ENCODE results near the gene GAREM2. TPM values are rescaled to one million over a fixed set of nuclear protein-coding genes. Genes with fewer than 3 reads are reported as not detected.
A peak's percentile ranks its signal among the peaks of the same experiment; 100 is the strongest.

The GAREM2 gene
- total and polyA plus RNA-seq, 9 of the 15 experiments (the other 6 are each of a cell fraction or from before 2014, with no cell fraction given) = 1.7 to 12.4 (median 2.5) TPM

DNA sequence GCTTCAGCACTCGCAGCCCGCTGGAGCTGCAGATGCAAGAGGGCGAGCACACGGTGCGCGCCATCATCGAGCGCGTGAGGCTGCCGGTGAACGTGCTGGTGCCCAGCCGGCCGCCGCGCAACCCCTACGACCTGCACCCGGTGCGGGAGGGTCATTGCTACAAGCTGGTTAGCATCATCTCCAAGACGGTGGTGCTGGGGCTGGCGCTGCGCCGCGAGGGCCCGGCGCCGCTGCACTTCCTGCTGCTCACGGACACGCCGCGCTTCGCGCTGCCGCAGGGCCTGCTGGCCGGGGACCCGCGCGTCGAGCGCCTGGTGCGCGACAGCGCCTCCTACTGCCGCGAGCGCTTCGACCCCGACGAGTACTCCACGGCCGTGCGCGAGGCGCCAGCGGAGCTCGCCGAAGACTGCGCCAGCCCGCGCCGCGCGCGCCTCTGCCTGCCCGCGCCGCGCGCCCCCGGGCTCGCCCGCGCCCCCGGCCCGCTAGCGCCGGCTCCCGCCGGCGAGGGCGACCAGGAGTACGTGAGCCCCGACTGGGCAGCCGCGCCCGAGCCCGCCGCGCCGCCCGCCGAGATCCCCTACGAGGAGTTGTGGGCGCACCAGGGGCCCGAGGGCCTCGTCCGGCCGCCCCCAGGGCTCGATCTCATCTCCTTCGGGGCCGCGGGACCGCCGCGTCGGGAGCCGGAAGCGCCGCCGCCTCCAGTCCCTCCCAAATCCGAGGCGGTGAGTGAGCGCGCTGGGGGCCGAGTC, 11.8 kb downstream of the GAREM2 start (continued):
- TF ChIP-seq ZNF347 (CRISPR knock-in tag; IDR thresholded peaks at IDR 0.05; ENCODE audit: low read depth) = no peak
- TF ChIP-seq, protein P1, sequence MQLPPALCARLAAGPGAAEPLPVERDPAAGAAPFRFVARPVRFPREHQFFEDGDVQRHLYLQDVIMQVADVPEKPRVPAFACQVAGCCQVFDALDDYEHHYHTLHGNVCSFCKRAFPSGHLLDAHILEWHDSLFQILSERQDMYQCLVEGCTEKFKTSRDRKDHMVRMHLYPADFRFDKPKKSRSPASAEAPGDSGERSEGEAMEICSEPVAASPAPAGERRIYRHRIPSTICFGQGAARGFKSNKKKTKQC (CRISPR knock-in tag; IDR thresholded peaks at IDR 0.05) = peak; percentile 91; the same call in 1 of the 2 replicates
- TF ChIP-seq, protein P2, sequence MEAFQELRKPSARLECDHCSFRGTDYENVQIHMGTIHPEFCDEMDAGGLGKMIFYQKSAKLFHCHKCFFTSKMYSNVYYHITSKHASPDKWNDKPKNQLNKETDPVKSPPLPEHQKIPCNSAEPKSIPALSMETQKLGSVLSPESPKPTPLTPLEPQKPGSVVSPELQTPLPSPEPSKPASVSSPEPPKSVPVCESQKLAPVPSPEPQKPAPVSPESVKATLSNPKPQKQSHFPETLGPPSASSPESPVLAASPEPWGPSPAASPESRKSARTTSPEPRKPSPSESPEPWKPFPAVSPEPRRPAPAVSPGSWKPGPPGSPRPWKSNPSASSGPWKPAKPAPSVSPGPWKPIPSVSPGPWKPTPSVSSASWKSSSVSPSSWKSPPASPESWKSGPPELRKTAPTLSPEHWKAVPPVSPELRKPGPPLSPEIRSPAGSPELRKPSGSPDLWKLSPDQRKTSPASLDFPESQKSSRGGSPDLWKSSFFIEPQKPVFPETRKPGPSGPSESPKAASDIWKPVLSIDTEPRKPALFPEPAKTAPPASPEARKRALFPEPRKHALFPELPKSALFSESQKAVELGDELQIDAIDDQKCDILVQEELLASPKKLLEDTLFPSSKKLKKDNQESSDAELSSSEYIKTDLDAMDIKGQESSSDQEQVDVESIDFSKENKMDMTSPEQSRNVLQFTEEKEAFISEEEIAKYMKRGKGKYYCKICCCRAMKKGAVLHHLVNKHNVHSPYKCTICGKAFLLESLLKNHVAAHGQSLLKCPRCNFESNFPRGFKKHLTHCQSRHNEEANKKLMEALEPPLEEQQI (IDR thresholded peaks at IDR 0.05) = no peak
- no peak for TF ChIP-seq DNMT1 (IDR thresholded peaks at IDR 0.05)
- TF ChIP-seq ZNF239 (CRISPR knock-in tag; IDR thresholded peaks at IDR 0.05) = no peak; the same call in 1 of the 2 replicates
- TF ChIP-seq, protein P3, sequence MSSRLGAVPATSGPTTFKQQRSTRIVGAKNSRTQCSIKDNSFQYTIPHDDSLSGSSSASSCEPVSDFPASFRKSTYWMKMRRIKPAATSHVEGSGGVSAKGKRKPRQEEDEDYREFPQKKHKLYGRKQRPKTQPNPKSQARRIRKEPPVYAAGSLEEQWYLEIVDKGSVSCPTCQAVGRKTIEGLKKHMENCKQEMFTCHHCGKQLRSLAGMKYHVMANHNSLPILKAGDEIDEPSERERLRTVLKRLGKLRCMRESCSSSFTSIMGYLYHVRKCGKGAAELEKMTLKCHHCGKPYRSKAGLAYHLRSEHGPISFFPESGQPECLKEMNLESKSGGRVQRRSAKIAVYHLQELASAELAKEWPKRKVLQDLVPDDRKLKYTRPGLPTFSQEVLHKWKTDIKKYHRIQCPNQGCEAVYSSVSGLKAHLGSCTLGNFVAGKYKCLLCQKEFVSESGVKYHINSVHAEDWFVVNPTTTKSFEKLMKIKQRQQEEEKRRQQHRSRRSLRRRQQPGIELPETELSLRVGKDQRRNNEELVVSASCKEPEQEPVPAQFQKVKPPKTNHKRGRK (tag; IDR thresholded peaks at IDR 0.05) = no peak
- TF ChIP-seq, protein P4, sequence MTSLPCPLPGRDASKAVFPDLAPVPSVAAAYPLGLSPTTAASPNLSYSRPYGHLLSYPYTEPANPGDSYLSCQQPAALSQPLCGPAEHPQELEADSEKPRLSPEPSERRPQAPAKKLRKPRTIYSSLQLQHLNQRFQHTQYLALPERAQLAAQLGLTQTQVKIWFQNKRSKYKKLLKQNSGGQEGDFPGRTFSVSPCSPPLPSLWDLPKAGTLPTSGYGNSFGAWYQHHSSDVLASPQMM (CRISPR knock-in tag; IDR thresholded peaks at IDR 0.05) = no peak
- TF ChIP-seq BMI1 (IDR thresholded peaks at IDR 0.05; ENCODE audit: low read length) = no peak
- TF ChIP-seq RB1 (IDR thresholded peaks at IDR 0.05; ENCODE audit: low read depth) = peak; percentile 94
- no peak for TF ChIP-seq ZFPM2 (CRISPR knock-in tag; IDR thresholded peaks at IDR 0.05)
- peak; percentile 75 for TF ChIP-seq ZNF644 (tag; IDR thresholded peaks at IDR 0.05; ENCODE audit: low read depth)
- no peak for TF ChIP-seq PYGO2 (tag; IDR thresholded peaks at IDR 0.05)
- no peak for TF ChIP-seq C11orf30 (IDR thresholded peaks at IDR 0.05; ENCODE audit: low read depth)
- peak; percentile 47; the same call in 1 of the 2 replicates for TF ChIP-seq FOXP1 (CRISPR knock-in tag; IDR thresholded peaks at IDR 0.05)
- TF ChIP-seq, protein P5, sequence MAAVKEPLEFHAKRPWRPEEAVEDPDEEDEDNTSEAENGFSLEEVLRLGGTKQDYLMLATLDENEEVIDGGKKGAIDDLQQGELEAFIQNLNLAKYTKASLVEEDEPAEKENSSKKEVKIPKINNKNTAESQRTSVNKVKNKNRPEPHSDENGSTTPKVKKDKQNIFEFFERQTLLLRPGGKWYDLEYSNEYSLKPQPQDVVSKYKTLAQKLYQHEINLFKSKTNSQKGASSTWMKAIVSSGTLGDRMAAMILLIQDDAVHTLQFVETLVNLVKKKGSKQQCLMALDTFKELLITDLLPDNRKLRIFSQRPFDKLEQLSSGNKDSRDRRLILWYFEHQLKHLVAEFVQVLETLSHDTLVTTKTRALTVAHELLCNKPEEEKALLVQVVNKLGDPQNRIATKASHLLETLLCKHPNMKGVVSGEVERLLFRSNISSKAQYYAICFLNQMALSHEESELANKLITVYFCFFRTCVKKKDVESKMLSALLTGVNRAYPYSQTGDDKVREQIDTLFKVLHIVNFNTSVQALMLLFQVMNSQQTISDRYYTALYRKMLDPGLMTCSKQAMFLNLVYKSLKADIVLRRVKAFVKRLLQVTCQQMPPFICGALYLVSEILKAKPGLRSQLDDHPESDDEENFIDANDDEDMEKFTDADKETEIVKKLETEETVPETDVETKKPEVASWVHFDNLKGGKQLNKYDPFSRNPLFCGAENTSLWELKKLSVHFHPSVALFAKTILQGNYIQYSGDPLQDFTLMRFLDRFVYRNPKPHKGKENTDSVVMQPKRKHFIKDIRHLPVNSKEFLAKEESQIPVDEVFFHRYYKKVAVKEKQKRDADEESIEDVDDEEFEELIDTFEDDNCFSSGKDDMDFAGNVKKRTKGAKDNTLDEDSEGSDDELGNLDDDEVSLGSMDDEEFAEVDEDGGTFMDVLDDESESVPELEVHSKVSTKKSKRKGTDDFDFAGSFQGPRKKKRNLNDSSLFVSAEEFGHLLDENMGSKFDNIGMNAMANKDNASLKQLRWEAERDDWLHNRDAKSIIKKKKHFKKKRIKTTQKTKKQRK (IDR thresholded peaks at IDR 0.05; ENCODE audit: borderline replicate concordance, low read depth, low read length) = no peak
- no peak for TF ChIP-seq RBM15 (IDR thresholded peaks at IDR 0.05; ENCODE audit: insufficient read depth, low read length)
- TF ChIP-seq, protein P6, sequence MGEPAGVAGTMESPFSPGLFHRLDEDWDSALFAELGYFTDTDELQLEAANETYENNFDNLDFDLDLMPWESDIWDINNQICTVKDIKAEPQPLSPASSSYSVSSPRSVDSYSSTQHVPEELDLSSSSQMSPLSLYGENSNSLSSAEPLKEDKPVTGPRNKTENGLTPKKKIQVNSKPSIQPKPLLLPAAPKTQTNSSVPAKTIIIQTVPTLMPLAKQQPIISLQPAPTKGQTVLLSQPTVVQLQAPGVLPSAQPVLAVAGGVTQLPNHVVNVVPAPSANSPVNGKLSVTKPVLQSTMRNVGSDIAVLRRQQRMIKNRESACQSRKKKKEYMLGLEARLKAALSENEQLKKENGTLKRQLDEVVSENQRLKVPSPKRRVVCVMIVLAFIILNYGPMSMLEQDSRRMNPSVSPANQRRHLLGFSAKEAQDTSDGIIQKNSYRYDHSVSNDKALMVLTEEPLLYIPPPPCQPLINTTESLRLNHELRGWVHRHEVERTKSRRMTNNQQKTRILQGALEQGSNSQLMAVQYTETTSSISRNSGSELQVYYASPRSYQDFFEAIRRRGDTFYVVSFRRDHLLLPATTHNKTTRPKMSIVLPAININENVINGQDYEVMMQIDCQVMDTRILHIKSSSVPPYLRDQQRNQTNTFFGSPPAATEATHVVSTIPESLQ (CRISPR knock-in tag; IDR thresholded peaks at IDR 0.05) = peak; percentile 85; the same call in 1 of the 2 replicates
